PC-3 (cell line): ENCODE results near the gene YES1.

Experiments
- EZH2 ChIP-seq: fragments of 300-600 bp; sonication (generic); IDR thresholded peaks from one replicate; pipeline ENCODE4 v1.6.1; 2017; ENCODE audit warnings: antibody characterized with exemption, mild to moderate bottlenecking, low read length; ENCODE audit not compliant: unreplicated experiment
- EZH2phosphoT487 ChIP-seq: fragments of 300-600 bp; sonication (generic); IDR thresholded peaks from 2 replicates; pipeline ENCODE4 v1.6.1; 2018; ENCODE audit warnings: mild to moderate bottlenecking, antibody characterized with exemption, low read length, borderline replicate concordance
- TF ChIP-seq, protein P1 (sequence below): fragments of 300-600 bp; sonication (generic); conservative IDR thresholded peaks from 2 replicates; pipeline ENCODE4 v1.5.1; 2017; ENCODE audit warnings: antibody characterized with exemption, low read depth, mild to moderate bottlenecking, low read length

DNA sequence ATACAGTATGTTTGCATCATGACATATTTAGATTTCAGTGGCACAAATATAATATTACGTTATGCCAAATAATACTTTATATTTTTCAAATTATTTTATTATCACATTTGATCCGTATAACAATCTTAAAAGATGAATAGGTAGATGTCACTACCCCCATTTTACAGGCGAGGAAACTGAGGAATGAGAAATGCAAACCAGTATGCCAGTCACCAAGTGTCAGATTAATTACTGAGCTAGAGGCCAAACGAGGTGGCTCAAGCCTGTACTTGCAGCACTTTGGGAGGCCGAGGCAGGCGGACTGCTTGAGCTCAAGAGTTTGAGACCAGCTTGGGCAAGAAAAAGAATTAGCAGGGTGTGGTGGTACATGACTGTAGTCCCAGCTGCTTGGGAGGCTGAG, 17.4 kb upstream of the YES1 start:
- TF ChIP-seq, protein P1, sequence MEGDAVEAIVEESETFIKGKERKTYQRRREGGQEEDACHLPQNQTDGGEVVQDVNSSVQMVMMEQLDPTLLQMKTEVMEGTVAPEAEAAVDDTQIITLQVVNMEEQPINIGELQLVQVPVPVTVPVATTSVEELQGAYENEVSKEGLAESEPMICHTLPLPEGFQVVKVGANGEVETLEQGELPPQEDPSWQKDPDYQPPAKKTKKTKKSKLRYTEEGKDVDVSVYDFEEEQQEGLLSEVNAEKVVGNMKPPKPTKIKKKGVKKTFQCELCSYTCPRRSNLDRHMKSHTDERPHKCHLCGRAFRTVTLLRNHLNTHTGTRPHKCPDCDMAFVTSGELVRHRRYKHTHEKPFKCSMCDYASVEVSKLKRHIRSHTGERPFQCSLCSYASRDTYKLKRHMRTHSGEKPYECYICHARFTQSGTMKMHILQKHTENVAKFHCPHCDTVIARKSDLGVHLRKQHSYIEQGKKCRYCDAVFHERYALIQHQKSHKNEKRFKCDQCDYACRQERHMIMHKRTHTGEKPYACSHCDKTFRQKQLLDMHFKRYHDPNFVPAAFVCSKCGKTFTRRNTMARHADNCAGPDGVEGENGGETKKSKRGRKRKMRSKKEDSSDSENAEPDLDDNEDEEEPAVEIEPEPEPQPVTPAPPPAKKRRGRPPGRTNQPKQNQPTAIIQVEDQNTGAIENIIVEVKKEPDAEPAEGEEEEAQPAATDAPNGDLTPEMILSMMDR, result no peak
- TF ChIP-seq EZH2 (no peak), EZH2phosphoT487 (no peak)
